ENCODE results near the gene TUBGCP5.

DNA sequence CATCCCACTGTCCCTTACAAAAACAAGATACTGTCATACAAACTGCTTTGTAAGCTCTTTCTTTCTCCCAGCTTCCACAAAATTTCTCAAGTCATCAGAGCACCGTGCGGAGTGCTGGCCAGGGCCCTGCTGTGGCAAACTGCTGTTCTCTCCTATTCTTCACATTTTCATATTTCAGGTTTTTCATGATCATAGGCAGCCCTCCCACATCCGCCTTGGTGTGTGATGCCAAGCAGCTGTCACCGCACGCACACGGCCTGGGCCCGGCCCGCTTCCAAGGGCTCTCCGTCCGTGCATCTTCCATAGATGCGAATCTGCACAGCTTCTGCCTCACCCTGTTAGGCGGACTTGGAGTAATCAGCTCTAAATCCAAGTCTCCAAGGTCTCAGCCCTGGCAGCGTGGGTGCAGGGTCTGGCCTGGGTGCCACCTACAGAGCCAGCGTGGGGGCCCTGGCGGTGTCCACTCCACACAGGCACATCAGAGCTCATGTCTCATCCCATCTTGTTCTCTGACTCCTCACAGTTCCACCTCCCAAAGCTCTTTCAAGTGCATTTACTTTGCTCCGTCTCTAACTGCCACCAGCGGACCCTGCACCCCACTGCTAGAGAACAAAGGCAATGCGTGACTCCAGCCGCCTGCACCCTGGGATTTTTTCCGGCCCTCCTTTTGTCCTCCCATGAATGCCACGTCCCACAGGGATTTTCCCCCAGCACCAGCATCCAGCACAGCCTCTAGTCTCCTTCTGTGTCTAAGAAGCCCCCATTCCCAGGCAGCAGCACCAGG is 86.4 kb downstream of the TUBGCP5 start:
- TF ChIP-seq, protein P1, sequence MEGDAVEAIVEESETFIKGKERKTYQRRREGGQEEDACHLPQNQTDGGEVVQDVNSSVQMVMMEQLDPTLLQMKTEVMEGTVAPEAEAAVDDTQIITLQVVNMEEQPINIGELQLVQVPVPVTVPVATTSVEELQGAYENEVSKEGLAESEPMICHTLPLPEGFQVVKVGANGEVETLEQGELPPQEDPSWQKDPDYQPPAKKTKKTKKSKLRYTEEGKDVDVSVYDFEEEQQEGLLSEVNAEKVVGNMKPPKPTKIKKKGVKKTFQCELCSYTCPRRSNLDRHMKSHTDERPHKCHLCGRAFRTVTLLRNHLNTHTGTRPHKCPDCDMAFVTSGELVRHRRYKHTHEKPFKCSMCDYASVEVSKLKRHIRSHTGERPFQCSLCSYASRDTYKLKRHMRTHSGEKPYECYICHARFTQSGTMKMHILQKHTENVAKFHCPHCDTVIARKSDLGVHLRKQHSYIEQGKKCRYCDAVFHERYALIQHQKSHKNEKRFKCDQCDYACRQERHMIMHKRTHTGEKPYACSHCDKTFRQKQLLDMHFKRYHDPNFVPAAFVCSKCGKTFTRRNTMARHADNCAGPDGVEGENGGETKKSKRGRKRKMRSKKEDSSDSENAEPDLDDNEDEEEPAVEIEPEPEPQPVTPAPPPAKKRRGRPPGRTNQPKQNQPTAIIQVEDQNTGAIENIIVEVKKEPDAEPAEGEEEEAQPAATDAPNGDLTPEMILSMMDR (IDR thresholded peaks at IDR 0.05; ENCODE audit: insufficient read depth, low read length, poor library complexity, severe bottlenecking): no peak
- TF ChIP-seq EZH2phosphoT487 (conservative IDR thresholded peaks at IDR 0.05; ENCODE audit: low read length): no peak
